A549 (cell line): ENCODE measurements around the gene TTC8. TPM values are rescaled to one million over a fixed set of nuclear protein-coding genes. Genes with fewer than 3 reads are reported as not detected.
"Not testable (repeated sequence)": the region's sequence is repeated elsewhere in the genome, so short reads cannot be mapped to it uniquely, and the experiment has no call there.

Source experiments
- ATAC-seq, 2 experiments: fragments of 200-7000 bp in 1 of 2; fragments of >200 bp in 1 of 2; cut with Nextera tagmentation in 1 of 2; cut with Tn5 transposase in 1 of 2; 3 replicates each; pipeline versions ENCODE4 v1.8.0 to v1.9.1; 2018 to 2020; ENCODE audit warnings: mild to moderate bottlenecking in 1 of 2, moderate library complexity in 1 of 2
- CTCF ChIA-PET: fragments of 300-600 bp; sonication (Branson Sonifier 250); formaldehyde crosslinking; extraction: SDS; loops from one replicate; lab custom pipeline; 2021; ENCODE audit warnings: antibody characterized with exemption, inconsistent platforms; lab: Yijun Ruan, JAX
- POLR2A ChIA-PET: fragments of 350-600 bp; formaldehyde crosslinking; extraction: SDS; loops from one replicate; lab custom pipeline; 2021; ENCODE audit warnings: antibody characterized with exemption, inconsistent platforms; lab: Yijun Ruan, JAX
- DNase-seq, 2 experiments: peaks; one replicate each; pipeline versions ENCODE4 v3.0.0 to v3.0.0-alpha.2; 2011 to 2016; ENCODE audit warnings: low read depth in 1 of 2, low spot score in 1 of 2
- FAIRE-seq: peaks from 2 replicates; lab custom pipeline; 2011; peaks lifted over from hg19 to GRCh38; lab: Jason Lieb, UNC
- H3K27ac ChIP-seq, 2 experiments: fragments of >200 bp; sonication (Bioruptor Twin); formaldehyde crosslinking; 3 replicates each; pipeline ENCODE4 v1.5.1; 2016 to 2017
- H3K4me1 ChIP-seq: fragments of >200 bp; sonication (Bioruptor Twin); formaldehyde crosslinking; 3 replicates; pipeline ENCODE4 v1.6.1; 2016
- H3K4me2 ChIP-seq: fragments of >200 bp; sonication (Bioruptor Twin); formaldehyde crosslinking; 3 replicates; pipeline ENCODE4 v1.6.1; 2016
- H3K4me3 ChIP-seq: fragments of >200 bp; sonication (Bioruptor Twin); formaldehyde crosslinking; 3 replicates; pipeline ENCODE4 v1.5.1; 2016
- H3K9me3 ChIP-seq: fragments of >200 bp; sonication (Bioruptor Twin); formaldehyde crosslinking; 3 replicates; pipeline ENCODE4 v1.6.1; 2016
- BHLHE40 ChIP-seq: IDR thresholded peaks from 2 replicates; pipeline ENCODE4 v1.6.1; 2012; ENCODE audit warnings: low read depth, low read length, inconsistent platforms
- CBX2 ChIP-seq: fragments of 200-600 bp; sonication (generic); IDR thresholded peaks from 2 replicates; pipeline ENCODE4 v1.6.1; 2016; ENCODE audit warnings: low read depth, mild to moderate bottlenecking, borderline replicate concordance
- FOSL2 ChIP-seq, 2 experiments: fragments of 450-650 bp in 1 of 2; fragments of >200 bp in 1 of 2; sonication (Bioruptor Twin) in 1 of 2; formaldehyde crosslinking; IDR thresholded peaks; 2 replicates each; pipeline versions ENCODE4 v1.5.0 to v1.6.1; 2016 to 2020; ENCODE audit warnings: mild to moderate bottlenecking in 1 of 2, moderate library complexity in 1 of 2
- FOXS1 ChIP-seq: fragments of 250-450 bp; sonication (Bioruptor Pico); IDR thresholded peaks from 2 replicates; pipeline ENCODE4 v1.5.0; 2020; ENCODE audit warnings: mild to moderate bottlenecking, moderate library complexity
- HOXB13 ChIP-seq: fragments of 250-450 bp; sonication (Bioruptor Pico); IDR thresholded peaks from 2 replicates; pipeline ENCODE4 v1.5.0; 2020; ENCODE audit warnings: low read depth, mild to moderate bottlenecking, moderate library complexity
- KDM1A ChIP-seq: fragments of 200-600 bp; sonication (generic); IDR thresholded peaks from 2 replicates; pipeline ENCODE4 v1.6.1; 2016; ENCODE audit warnings: low read depth, mild to moderate bottlenecking
- KDM5A ChIP-seq: fragments of 200-600 bp; sonication (generic); IDR thresholded peaks from 2 replicates; pipeline ENCODE4 v1.6.1; 2016; ENCODE audit warnings: antibody characterized with exemption, mild to moderate bottlenecking
- MYC ChIP-seq: IDR thresholded peaks from 2 replicates; pipeline ENCODE4 v1.6.1; 2012; ENCODE audit warnings: mild to moderate bottlenecking, inconsistent platforms, low read length, improper control_type of control experiment, borderline replicate concordance
- NR3C1 ChIP-seq: fragments of >200 bp; sonication (Bioruptor Twin); formaldehyde crosslinking; IDR thresholded peaks from 3 replicates; pipeline ENCODE4 v1.6.1; 2017
- PHF8 ChIP-seq: fragments of 200-600 bp; sonication (generic); IDR thresholded peaks from 2 replicates; pipeline ENCODE4 v1.6.1; 2016; ENCODE audit warnings: low read depth, mild to moderate bottlenecking, antibody characterized with exemption, moderate library complexity, borderline replicate concordance
- RFX5 ChIP-seq: fragments of 450-650 bp; IDR thresholded peaks from 2 replicates; pipeline ENCODE4 v1.7.1; 2014; ENCODE audit warnings: antibody characterized with exemption, mild to moderate bottlenecking, moderate library complexity
- TFCP2L1 ChIP-seq: fragments of 250-450 bp; sonication (Bioruptor Pico); IDR thresholded peaks from 2 replicates; pipeline ENCODE4 v1.5.0; 2021; ENCODE audit warnings: mild to moderate bottlenecking
- TP53 ChIP-seq: fragments of 250-450 bp; sonication (Bioruptor Pico); IDR thresholded peaks from 2 replicates; pipeline ENCODE4 v1.5.0; 2021; ENCODE audit warnings: mild to moderate bottlenecking, moderate library complexity
- WGBS: methylation state at CpG from one replicate; pipeline ENCODE4 v1.1.6; 2017; ENCODE audit errors: missing lambda C conversion rate; 5-methylcytosine and 5-hydroxymethylcytosine counted together
- polyA plus RNA-seq, 4 experiments: library from polyadenylated mRNA; depleted of rRNA in 3 of 4; stranded (reverse); fragments of >200 nt; fragmentation: RNase III in 1 of 4; extraction: RNeasy Plus Mini Kit Qiagen cat#74134 plus additional on column Dnase treatment in 1 of 4; gene quantifications; 2 replicates in 3 of 4; 3 replicates in 1 of 4; pipeline ENCODE4 v1.2.3, GENCODE V29; 2011 to 2017
- TF ChIP-seq, protein P1 (sequence below): fragments of 200-600 bp; sonication (generic); IDR thresholded peaks from 2 replicates; pipeline ENCODE4 v1.6.1; 2016; ENCODE audit warnings: antibody characterized with exemption, mild to moderate bottlenecking, moderate library complexity
- TF ChIP-seq, protein P2 (sequence below): IDR thresholded peaks from 2 replicates; pipeline ENCODE4 v1.6.1; 2012
- TF ChIP-seq, protein P3 (sequence below): fragments of >200 bp; sonication (Bioruptor Twin); formaldehyde crosslinking; IDR thresholded peaks from 3 replicates; pipeline ENCODE4 v1.6.1; 2016
- TF ChIP-seq, protein P4 (sequence below): fragments of 150-350 bp; IDR thresholded peaks from 2 replicates; pipeline ENCODE4 v1.6.1; 2014; ENCODE audit warnings: low read depth, mild to moderate bottlenecking, low read length
- TF ChIP-seq, protein P5 (sequence below): fragments of >200 bp; sonication (Bioruptor Twin); formaldehyde crosslinking; IDR thresholded peaks from 2 replicates; pipeline ENCODE4 v1.6.1; 2016

Gene TTC8
- polyA plus RNA-seq, 2 of the 4 experiments (the other 2 are of a cell fraction): 36.6 to 56.8 TPM

DNA sequence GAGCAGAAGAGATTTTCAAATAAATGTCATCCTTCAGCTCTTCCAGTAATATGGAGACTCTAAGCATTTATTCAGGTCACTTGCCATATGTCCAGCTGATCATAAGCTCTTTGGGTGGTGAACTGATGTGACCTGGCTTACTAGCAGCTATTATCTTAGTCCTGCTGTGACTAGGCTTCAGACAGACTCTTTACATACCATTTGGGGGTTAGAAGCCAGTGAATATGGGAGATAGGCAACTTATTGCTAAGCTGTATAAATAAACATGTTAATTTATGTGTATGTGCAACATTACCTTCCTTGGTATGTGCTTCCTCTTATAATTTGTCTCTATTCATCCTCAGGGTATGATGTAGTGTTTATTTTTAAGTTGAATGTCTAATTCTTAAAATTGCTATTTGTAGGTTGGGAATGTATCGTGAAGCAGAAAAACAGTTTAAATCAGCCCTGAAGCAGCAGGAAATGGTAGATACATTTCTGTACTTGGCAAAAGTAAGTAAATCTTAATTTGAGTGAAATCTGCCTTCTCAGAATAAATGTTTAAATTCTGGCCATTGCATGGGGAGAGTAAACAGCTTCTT is 32.4 kb downstream of the TTC8 start (continued):
- TF ChIP-seq MYC: no peak

DNA sequence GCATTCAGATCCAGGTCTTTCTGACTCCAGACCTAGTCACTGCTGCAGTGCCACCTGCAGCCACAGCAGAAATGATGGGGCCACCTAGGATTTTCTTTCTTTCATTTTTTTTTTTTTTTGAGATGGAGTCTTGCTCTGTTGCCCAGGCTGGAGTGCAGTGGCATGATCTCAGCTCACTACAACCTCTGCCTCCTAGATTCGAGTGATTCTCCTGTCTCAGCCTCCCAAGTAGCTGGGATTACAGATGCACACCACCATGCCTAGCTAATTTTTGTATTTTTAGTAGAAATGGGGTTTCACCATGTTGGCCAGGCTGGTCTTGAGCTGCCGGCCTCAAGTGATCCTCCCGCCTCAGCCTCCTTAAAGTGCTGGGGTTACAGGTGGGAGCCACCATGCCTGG is 33.4 kb downstream of the TTC8 start:
- H3K4me2 ChIP-seq, CTCF ChIA-PET, H3K4me1 ChIP-seq, H3K9me3 ChIP-seq, H3K27ac ChIP-seq, POLR2A ChIA-PET, H3K4me3 ChIP-seq, DNase-seq, FAIRE-seq: not testable (repeated sequence)
- peak in 1 of 2 experiments; percentile 34; a peak in 1 of 6 replicates for ATAC-seq
- WGBS: 100% methylated on average over 3 of the region's 3 CpGs

DNA sequence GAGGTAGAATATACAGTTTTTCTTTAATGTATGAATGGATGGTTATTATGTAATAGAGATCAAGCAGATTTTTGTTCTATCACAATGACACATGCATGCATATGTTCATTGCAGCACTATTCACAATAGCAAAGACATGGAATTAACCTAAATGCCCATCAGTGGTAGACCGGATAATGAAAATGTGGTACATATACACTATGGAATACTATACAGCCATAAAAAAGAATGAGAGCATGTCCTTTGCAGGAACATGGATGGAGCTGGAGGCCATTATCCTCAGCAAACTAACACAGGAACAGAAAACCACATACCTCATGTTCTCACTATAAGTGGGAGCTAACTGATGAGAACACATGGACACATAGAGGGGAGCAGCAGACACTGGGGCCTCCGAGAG is 34.7 kb downstream of the TTC8 start:
- H3K9me3 ChIP-seq, H3K4me3 ChIP-seq, H3K4me1 ChIP-seq, H3K27ac ChIP-seq, ATAC-seq, H3K4me2 ChIP-seq, POLR2A ChIA-PET, FAIRE-seq, DNase-seq: not testable (repeated sequence)
- 92% methylated on average over 2 of the region's 2 CpGs for WGBS
- CTCF ChIA-PET: interaction anchor here (0.8 to 1.0 kb wide), 2 partner anchors 13 to 21 kb away, joined by 3 read pairs; no protein-coding TSS in a partner anchor

DNA sequence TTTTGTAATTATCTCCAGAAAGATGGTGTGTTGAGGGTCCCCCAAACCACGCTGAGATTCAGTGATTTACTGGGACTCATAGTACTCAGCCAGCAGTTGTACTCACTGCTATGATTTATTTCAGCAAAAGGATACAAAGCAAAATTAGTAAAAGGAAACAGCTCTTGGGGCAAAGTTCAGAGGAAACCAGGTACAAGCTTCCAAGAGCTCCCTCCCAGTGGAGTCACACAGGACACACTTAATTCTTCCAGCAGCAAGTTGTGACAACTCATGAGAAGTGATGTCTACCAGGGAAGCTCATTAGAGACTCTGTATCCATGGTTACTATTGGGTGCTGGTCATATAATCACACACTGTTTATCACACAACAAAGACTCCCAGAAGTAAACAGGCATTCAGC is 38.7 kb downstream of the TTC8 start:
- TF ChIP-seq, protein P1, sequence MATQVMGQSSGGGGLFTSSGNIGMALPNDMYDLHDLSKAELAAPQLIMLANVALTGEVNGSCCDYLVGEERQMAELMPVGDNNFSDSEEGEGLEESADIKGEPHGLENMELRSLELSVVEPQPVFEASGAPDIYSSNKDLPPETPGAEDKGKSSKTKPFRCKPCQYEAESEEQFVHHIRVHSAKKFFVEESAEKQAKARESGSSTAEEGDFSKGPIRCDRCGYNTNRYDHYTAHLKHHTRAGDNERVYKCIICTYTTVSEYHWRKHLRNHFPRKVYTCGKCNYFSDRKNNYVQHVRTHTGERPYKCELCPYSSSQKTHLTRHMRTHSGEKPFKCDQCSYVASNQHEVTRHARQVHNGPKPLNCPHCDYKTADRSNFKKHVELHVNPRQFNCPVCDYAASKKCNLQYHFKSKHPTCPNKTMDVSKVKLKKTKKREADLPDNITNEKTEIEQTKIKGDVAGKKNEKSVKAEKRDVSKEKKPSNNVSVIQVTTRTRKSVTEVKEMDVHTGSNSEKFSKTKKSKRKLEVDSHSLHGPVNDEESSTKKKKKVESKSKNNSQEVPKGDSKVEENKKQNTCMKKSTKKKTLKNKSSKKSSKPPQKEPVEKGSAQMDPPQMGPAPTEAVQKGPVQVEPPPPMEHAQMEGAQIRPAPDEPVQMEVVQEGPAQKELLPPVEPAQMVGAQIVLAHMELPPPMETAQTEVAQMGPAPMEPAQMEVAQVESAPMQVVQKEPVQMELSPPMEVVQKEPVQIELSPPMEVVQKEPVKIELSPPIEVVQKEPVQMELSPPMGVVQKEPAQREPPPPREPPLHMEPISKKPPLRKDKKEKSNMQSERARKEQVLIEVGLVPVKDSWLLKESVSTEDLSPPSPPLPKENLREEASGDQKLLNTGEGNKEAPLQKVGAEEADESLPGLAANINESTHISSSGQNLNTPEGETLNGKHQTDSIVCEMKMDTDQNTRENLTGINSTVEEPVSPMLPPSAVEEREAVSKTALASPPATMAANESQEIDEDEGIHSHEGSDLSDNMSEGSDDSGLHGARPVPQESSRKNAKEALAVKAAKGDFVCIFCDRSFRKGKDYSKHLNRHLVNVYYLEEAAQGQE: no peak
- TF ChIP-seq, protein P2, sequence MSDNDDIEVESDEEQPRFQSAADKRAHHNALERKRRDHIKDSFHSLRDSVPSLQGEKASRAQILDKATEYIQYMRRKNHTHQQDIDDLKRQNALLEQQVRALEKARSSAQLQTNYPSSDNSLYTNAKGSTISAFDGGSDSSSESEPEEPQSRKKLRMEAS: no peak
- no peak for TF ChIP-seq KDM1A
- TF ChIP-seq, all 56 proteins: peak for 0
- ATAC-seq (no peak), FAIRE-seq (no peak), DNase-seq (no peak)
- no peak overlapping the region for H3K4me2 ChIP-seq
- H3K4me3 ChIP-seq: no peak overlapping the region
- H3K4me1 ChIP-seq: no peaks in the 10 kb centered on the region
- H3K27ac ChIP-seq: no peak overlapping the region
- ChIA-PET CTCF (interaction anchor here (1.1 kb wide), 1 partner anchor 314 kb away, joined by 3 read pairs; no protein-coding TSS in a partner anchor), POLR2A (no interaction called here)
- no peaks in the 10 kb centered on the region for H3K9me3 ChIP-seq
- WGBS: 88% methylated on average over 1 of the region's 1 CpG

DNA sequence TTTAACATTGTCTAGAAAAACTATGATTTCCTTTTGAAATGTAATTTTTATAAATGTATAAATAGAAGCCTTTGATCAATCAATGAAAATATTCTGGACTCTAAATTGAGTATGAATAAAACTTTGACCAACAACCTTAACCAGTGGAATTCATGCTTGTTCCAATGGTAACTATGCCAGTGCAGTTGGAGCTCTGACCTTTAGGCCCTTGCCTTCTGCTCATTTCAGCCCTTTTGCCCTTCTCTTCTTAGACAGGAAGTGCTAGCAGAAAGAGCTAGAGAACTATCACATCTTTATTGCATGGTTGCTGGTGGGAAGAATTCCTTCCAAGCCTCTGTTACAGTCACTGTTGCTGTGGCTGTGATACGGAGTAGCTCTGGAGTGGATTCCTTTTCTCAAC is 39.7 kb downstream of the TTC8 start:
- ATAC-seq (no peak), FAIRE-seq (no peak), DNase-seq (no peak)
- CTCF ChIA-PET: interaction anchor here (1.1 kb wide), 1 partner anchor 313 kb away, joined by 3 read pairs; no protein-coding TSS in a partner anchor
- 90% methylated on average over 1 of the region's 1 CpG for WGBS
- Histone ChIP-seq H3K4me1 (no peaks in the 10 kb centered on the region), H3K9me3 (no peaks in the 10 kb centered on the region), H3K27ac (no peak overlapping the region), H3K4me3 (no peak overlapping the region), H3K4me2 (no peak overlapping the region)
- POLR2A ChIA-PET: interaction anchor here (1.2 kb wide), 1 partner anchor 40 kb away, joined by 3 read pairs; the partner anchor contains the start of gene TTC8
- no peak for TF ChIP-seq FOSL2 (IDR thresholded peaks at IDR 0.05)
- TF ChIP-seq FOSL2 (CRISPR knock-in tag; IDR thresholded peaks at IDR 0.05): no peak
- no peak for TF ChIP-seq KDM5A
- TF ChIP-seq, protein P3, sequence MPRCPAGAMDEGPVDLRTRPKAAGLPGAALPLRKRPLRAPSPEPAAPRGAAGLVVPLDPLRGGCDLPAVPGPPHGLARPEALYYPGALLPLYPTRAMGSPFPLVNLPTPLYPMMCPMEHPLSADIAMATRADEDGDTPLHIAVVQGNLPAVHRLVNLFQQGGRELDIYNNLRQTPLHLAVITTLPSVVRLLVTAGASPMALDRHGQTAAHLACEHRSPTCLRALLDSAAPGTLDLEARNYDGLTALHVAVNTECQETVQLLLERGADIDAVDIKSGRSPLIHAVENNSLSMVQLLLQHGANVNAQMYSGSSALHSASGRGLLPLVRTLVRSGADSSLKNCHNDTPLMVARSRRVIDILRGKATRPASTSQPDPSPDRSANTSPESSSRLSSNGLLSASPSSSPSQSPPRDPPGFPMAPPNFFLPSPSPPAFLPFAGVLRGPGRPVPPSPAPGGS: no peak
- no peak for TF ChIP-seq TFCP2L1 (CRISPR knock-in tag)
- TF ChIP-seq, protein P2: no peak
- no peak for TF ChIP-seq PHF8
- TF ChIP-seq NR3C1: no peak
- TF ChIP-seq, protein P4, sequence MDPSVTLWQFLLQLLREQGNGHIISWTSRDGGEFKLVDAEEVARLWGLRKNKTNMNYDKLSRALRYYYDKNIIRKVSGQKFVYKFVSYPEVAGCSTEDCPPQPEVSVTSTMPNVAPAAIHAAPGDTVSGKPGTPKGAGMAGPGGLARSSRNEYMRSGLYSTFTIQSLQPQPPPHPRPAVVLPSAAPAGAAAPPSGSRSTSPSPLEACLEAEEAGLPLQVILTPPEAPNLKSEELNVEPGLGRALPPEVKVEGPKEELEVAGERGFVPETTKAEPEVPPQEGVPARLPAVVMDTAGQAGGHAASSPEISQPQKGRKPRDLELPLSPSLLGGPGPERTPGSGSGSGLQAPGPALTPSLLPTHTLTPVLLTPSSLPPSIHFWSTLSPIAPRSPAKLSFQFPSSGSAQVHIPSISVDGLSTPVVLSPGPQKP: no peak
- no peak for TF ChIP-seq BHLHE40
- TF ChIP-seq, protein P5, sequence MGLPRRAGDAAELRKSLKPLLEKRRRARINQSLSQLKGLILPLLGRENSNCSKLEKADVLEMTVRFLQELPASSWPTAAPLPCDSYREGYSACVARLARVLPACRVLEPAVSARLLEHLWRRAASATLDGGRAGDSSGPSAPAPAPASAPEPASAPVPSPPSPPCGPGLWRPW: no peak
- TF ChIP-seq FOXS1: no peak
- no peak for TF ChIP-seq TP53 (CRISPR knock-in tag)
- no peak for TF ChIP-seq CBX2
- TF ChIP-seq RFX5: no peak
- no peak for TF ChIP-seq HOXB13 (CRISPR knock-in tag)
